HEK293T (cell line): ENCODE results near the gene KDM1B.

ENCODE experiments used
- CTCF ChIA-PET: fragments of 350-600 bp; formaldehyde crosslinking; extraction: SDS; loops from one replicate; lab custom pipeline; 2021; ENCODE audit warnings: antibody characterized with exemption, inconsistent platforms; lab: Yijun Ruan, JAX
- POLR2A ChIA-PET: fragments of 350-600 bp; formaldehyde crosslinking; extraction: SDS; loops from one replicate; lab custom pipeline; 2020; ENCODE audit warnings: antibody characterized with exemption, inconsistent platforms; lab: Yijun Ruan, JAX
- DNase-seq: peaks from one replicate; pipeline ENCODE4 v3.0.0; 2012; ENCODE audit warnings: mixed read lengths; ENCODE audit errors: extremely low spot score
- ARNT ChIP-seq: fragments of 450-650 bp; IDR thresholded peaks from 2 replicates; pipeline ENCODE4 v1.6.1; 2017; ENCODE audit warnings: mild to moderate bottlenecking
- BHLHE40 ChIP-seq: fragments of 450-650 bp; IDR thresholded peaks from 2 replicates; pipeline ENCODE4 v1.6.1; 2016; ENCODE audit warnings: mild to moderate bottlenecking, moderate library complexity, borderline replicate concordance
- CTBP1 ChIP-seq: fragments of 450-650 bp; IDR thresholded peaks from 2 replicates; pipeline ENCODE4 v1.6.1; 2016; ENCODE audit warnings: borderline replicate concordance
- ELF4 ChIP-seq: fragments of 450-650 bp; IDR thresholded peaks from 2 replicates; pipeline ENCODE4 v1.6.1; 2017; ENCODE audit warnings: antibody characterized with exemption
- FOXA1 ChIP-seq: fragments of 450-650 bp; IDR thresholded peaks from 2 replicates; pipeline ENCODE4 v1.6.1; 2016; ENCODE audit warnings: mild to moderate bottlenecking
- FOXK2 ChIP-seq: fragments of 450-650 bp; IDR thresholded peaks from 2 replicates; pipeline ENCODE4 v1.6.1; 2016; ENCODE audit warnings: mild to moderate bottlenecking
- FOXM1 ChIP-seq: fragments of 450-650 bp; IDR thresholded peaks from 2 replicates; pipeline ENCODE4 v1.6.1; 2017; ENCODE audit warnings: mild to moderate bottlenecking, borderline replicate concordance
- HDGF ChIP-seq: fragments of 450-650 bp; IDR thresholded peaks from 2 replicates; pipeline ENCODE4 v1.6.1; 2017; ENCODE audit warnings: antibody characterized with exemption, borderline replicate concordance
- L3MBTL2 ChIP-seq: fragments of 450-650 bp; conservative IDR thresholded peaks from 2 replicates; pipeline ENCODE4 v1.6.1; 2016; ENCODE audit warnings: mild to moderate bottlenecking
- LEF1 ChIP-seq: fragments of 450-650 bp; IDR thresholded peaks from 2 replicates; pipeline ENCODE4 v1.6.1; 2017; ENCODE audit warnings: mild to moderate bottlenecking, borderline replicate concordance
- NFRKB ChIP-seq: fragments of 450-650 bp; IDR thresholded peaks from 2 replicates; pipeline ENCODE4 v1.6.1; 2016; ENCODE audit warnings: mild to moderate bottlenecking, moderate library complexity
- PKNOX1 ChIP-seq: fragments of 450-650 bp; IDR thresholded peaks from 2 replicates; pipeline ENCODE4 v1.6.1; 2016
- SP1 ChIP-seq: fragments of 450-650 bp; IDR thresholded peaks from 2 replicates; pipeline ENCODE4 v1.6.1; 2017
- SUZ12 ChIP-seq: fragments of 450-650 bp; IDR thresholded peaks from 2 replicates; pipeline ENCODE4 v1.6.1; 2016; ENCODE audit warnings: mild to moderate bottlenecking
- TARDBP ChIP-seq: fragments of 450-650 bp; IDR thresholded peaks from 2 replicates; pipeline ENCODE4 v1.6.1; 2016
- ZNF384 ChIP-seq: fragments of 450-650 bp; IDR thresholded peaks from 2 replicates; pipeline ENCODE4 v1.6.1; 2016

The KDM1B gene

GRCh38 chr6:18212231-18212630 is 57.0 kb downstream of the KDM1B start:
- ChIA-PET POLR2A (no interaction called here), CTCF (no interaction called here)
- no peak for DNase-seq
- TF ChIP-seq ARNT = no peak
- TF ChIP-seq CTBP1 = no peak
- TF ChIP-seq ZNF384 = no peak
- TF ChIP-seq ELF4 = no peak
- no peak for TF ChIP-seq FOXM1
- no peak for TF ChIP-seq FOXK2
- TF ChIP-seq LEF1 = no peak
- no peak for TF ChIP-seq HDGF
- TF ChIP-seq PKNOX1 = no peak
- no peak for TF ChIP-seq SUZ12
- TF ChIP-seq NFRKB = no peak
- no peak for TF ChIP-seq FOXA1
- no peak for TF ChIP-seq TARDBP
- TF ChIP-seq SP1 = no peak

- ChIA-PET CTCF (no interaction called here), POLR2A (no interaction called here)
- DNase-seq = no peak
- TF ChIP-seq L3MBTL2 (no peak), TARDBP (no peak), FOXK2 (no peak), ARNT (no peak), BHLHE40 (no peak), FOXM1 (no peak), SP1 (no peak), PKNOX1 (no peak), NFRKB (no peak), HDGF (no peak), ELF4 (no peak), FOXA1 (no peak), CTBP1 (no peak)
Observed at GRCh38 chr6:18213439-18213838, 58.2 kb downstream of the KDM1B start.

GRCh38 chr6:18214003-18214402 is 58.8 kb downstream of the KDM1B start:
- ChIA-PET CTCF (interaction anchor here (0.5 kb wide), 1 partner anchor 68 kb away, joined by 3 read pairs; no protein-coding TSS in a partner anchor), POLR2A (no interaction called here)
- no peak for DNase-seq
- TF ChIP-seq FOXK2 (no peak), FOXM1 (no peak), SP1 (no peak), BHLHE40 (no peak), LEF1 (no peak), ELF4 (no peak), CTBP1 (no peak), TARDBP (no peak), PKNOX1 (no peak), HDGF (no peak), FOXA1 (no peak), L3MBTL2 (no peak), ARNT (no peak), ZNF384 (no peak), SUZ12 (no peak), NFRKB (no peak)

- POLR2A ChIA-PET = no interaction called here
- DNase-seq = no peak
- TF ChIP-seq L3MBTL2 (no peak), BHLHE40 (no peak), ELF4 (no peak), FOXA1 (no peak), SP1 (no peak), PKNOX1 (no peak), FOXM1 (no peak), TARDBP (no peak), CTBP1 (no peak), SUZ12 (no peak), ARNT (no peak), ZNF384 (no peak), FOXK2 (no peak), NFRKB (no peak), LEF1 (no peak), HDGF (no peak)
- CTCF ChIA-PET = no interaction called here
Observed at GRCh38 chr6:18215436-18215835, 60.2 kb downstream of the KDM1B start.

GRCh38 chr6:18216411-18216810 is 61.2 kb downstream of the KDM1B start:
- TF ChIP-seq CTBP1 = no peak
- TF ChIP-seq FOXK2 = no peak
- no peak for TF ChIP-seq L3MBTL2
- DNase-seq = no peak
- ChIA-PET POLR2A (no interaction called here), CTCF (no interaction called here)

- CTCF ChIA-PET = no interaction called here
- POLR2A ChIA-PET = no interaction called here
- no peak for DNase-seq
- TF ChIP-seq FOXA1 (no peak), NFRKB (no peak), ELF4 (no peak), L3MBTL2 (no peak)
Observed at GRCh38 chr6:18218233-18218632, 63.0 kb downstream of the KDM1B start.
